ENCODE data around the gene DNAJC1. TPM values are rescaled to one million over a fixed set of nuclear protein-coding genes. Genes with fewer than 3 reads are reported as not detected.
"Not testable (repeated sequence)": the region's sequence is repeated elsewhere in the genome, so short reads cannot be mapped to it uniquely, and the experiment has no call there.

DNAJC1 gene
- polyA plus RNA-seq, 1 donor from 2014 or later, result 15.9 TPM

DNA sequence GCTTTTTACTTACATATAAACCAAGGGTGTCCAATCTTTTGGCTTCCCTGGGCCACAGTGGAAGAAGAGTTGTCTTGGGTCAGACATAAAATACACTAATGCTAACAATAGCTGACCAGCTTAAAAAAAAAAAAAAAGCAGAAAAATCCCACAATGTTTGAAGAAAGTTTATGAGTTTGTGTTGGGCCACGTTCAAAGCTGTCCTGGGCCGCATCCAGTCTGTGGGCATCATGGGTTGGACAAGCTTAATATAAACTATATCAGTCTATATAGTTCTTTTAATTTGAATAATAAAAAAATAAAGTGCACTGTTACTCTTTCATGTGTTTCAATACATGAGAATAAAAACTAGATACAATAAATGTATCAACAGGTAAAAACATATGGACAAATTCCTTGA is 179.9 kb downstream of the DNAJC1 start:
- no peaks in the 10 kb centered on the region for H4K20me1 ChIP-seq (ENCODE audit: insufficient read depth)
- no peak overlapping the region for H2AFZ ChIP-seq (ENCODE audit: low read depth, low read length)
- no peaks in the 10 kb centered on the region for H3K36me3 ChIP-seq (ENCODE audit: insufficient read depth, low read length)
- H3K27ac ChIP-seq (ENCODE audit: low read length), result no peak overlapping the region
- H3K79me2 ChIP-seq (replicated peaks; ENCODE audit: insufficient read depth, low read length), result no peaks in the 10 kb centered on the region
- H3K4me3 ChIP-seq (ENCODE audit: low read length), result no peak overlapping the region
- no peak for TF ChIP-seq EZH2 (IDR thresholded peaks at IDR 0.05; ENCODE audit: borderline replicate concordance, insufficient read depth, low read length, poor library complexity, severe bottlenecking)
- TF ChIP-seq RAD21 (conservative IDR thresholded peaks at IDR 0.05), result no peak
- no peak for TF ChIP-seq POLR2AphosphoS5 (IDR thresholded peaks at IDR 0.05)
- no peak for TF ChIP-seq CTCF (IDR thresholded peaks at IDR 0.05; ENCODE audit: poor library complexity, severe bottlenecking)
- TF ChIP-seq SMC3 (conservative IDR thresholded peaks at IDR 0.05; ENCODE audit: poor library complexity), result no peak
- no peak for TF ChIP-seq EP300 (conservative IDR thresholded peaks at IDR 0.05; ENCODE audit: poor library complexity, severe bottlenecking)
- no peaks in the 10 kb centered on the region for H3F3A ChIP-seq (ENCODE audit: insufficient read depth, low read length, poor library complexity, severe bottlenecking)
- no peak overlapping the region for H3K4me2 ChIP-seq (ENCODE audit: low read length)
- no peaks in the 10 kb centered on the region for H3K9me2 ChIP-seq (ENCODE audit: insufficient read depth, low read length)
- H3K27me3 ChIP-seq (ENCODE audit: insufficient read depth, low read depth, low read length), result no peaks in the 10 kb centered on the region
- peaks cover 11% of the 10 kb centered on the region for H3K9me3 ChIP-seq (ENCODE audit: low read length)
- no peak overlapping the region for H3K9ac ChIP-seq (ENCODE audit: low read length)

- not testable (repeated sequence) for H3F3A ChIP-seq (ENCODE audit: insufficient read depth, low read length, poor library complexity, severe bottlenecking); H2AFZ ChIP-seq (ENCODE audit: low read depth, low read length); H3K4me3 ChIP-seq (ENCODE audit: low read length); H3K9ac ChIP-seq (ENCODE audit: low read length); H3K36me3 ChIP-seq (ENCODE audit: insufficient read depth, low read length); H4K20me1 ChIP-seq (ENCODE audit: insufficient read depth); H3K4me2 ChIP-seq (ENCODE audit: low read length); H3K9me2 ChIP-seq (ENCODE audit: insufficient read depth, low read length); H3K79me2 ChIP-seq (replicated peaks; ENCODE audit: insufficient read depth, low read length); H3K27me3 ChIP-seq (ENCODE audit: insufficient read depth, low read depth, low read length); H3K27ac ChIP-seq (ENCODE audit: low read length)
- H3K9me3 ChIP-seq (ENCODE audit: low read length), result peaks cover 11% of the 10 kb centered on the region
These were observed 181.3 kb downstream of the DNAJC1 start for GRCh38 chr10:21822273-21822672.

- Histone ChIP-seq H3K27ac (ENCODE audit: low read length) (no peak overlapping the region), H3K9ac (ENCODE audit: low read length) (no peak overlapping the region), H3K9me3 (ENCODE audit: low read length) (peaks cover 7% of the 10 kb centered on the region), H3K36me3 (ENCODE audit: insufficient read depth, low read length) (no peaks in the 10 kb centered on the region), H3K4me2 (ENCODE audit: low read length) (no peak overlapping the region), H3K27me3 (ENCODE audit: insufficient read depth, low read depth, low read length) (no peaks in the 10 kb centered on the region), H2AFZ (ENCODE audit: low read depth, low read length) (no peak overlapping the region), H3K9me2 (ENCODE audit: insufficient read depth, low read length) (no peaks in the 10 kb centered on the region), H3K4me3 (ENCODE audit: low read length) (no peak overlapping the region), H3K79me2 (replicated peaks; ENCODE audit: insufficient read depth, low read length) (no peaks in the 10 kb centered on the region), H3F3A (ENCODE audit: insufficient read depth, low read length, poor library complexity, severe bottlenecking) (no peaks in the 10 kb centered on the region), H4K20me1 (ENCODE audit: insufficient read depth) (no peaks in the 10 kb centered on the region)
- TF ChIP-seq TAF1 (IDR thresholded peaks at IDR 0.05; ENCODE audit: low read depth), result no peak
- no peak for TF ChIP-seq RAD21 (conservative IDR thresholded peaks at IDR 0.05)
These were observed 182.6 kb downstream of the DNAJC1 start for GRCh38 chr10:21820952-21821351.

DNA sequence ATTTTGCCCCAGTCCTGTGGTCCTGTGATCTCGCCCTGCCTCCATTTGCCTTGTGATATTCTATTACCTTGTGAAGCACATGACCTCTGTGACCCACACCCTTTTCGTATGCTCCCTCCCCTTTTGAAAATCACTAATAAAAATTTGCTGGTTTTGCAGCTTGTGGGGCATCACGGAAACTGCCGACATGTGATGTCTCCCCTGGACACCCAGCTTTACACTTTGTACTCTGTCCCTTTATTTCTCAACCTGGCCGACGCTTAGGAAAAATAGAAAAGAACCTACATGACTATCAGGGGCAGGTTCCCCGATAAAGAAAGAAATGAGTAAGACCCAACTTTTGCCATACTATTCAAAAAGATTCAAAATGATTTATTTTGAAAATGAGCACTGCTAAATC is 185.1 kb downstream of the DNAJC1 start:
- not testable (repeated sequence) for H3K9me3 ChIP-seq (ENCODE audit: low read length)

More for the DNA sequence above, 185.1 kb downstream of the DNAJC1 start:
- H3K27me3 ChIP-seq (ENCODE audit: insufficient read depth, low read depth, low read length); H3K4me2 ChIP-seq (ENCODE audit: low read length); H3K4me3 ChIP-seq (ENCODE audit: low read length); H3K79me2 ChIP-seq (replicated peaks; ENCODE audit: insufficient read depth, low read length); H3K27ac ChIP-seq (ENCODE audit: low read length); H3K36me3 ChIP-seq (ENCODE audit: insufficient read depth, low read length); H3K9me2 ChIP-seq (ENCODE audit: insufficient read depth, low read length); H4K20me1 ChIP-seq (ENCODE audit: insufficient read depth); H2AFZ ChIP-seq (ENCODE audit: low read depth, low read length); H3K9ac ChIP-seq (ENCODE audit: low read length); H3F3A ChIP-seq (ENCODE audit: insufficient read depth, low read length, poor library complexity, severe bottlenecking): not testable (repeated sequence)

Data from neural cell (in vitro differentiated cells).